HEK293 (cell line): Measurements from ENCODE around the gene TYROBP.

ENCODE experiments used
- CTCF ChIA-PET: fragments of 350-600 bp; formaldehyde crosslinking; extraction: SDS; loops from one replicate; lab custom pipeline; 2021; ENCODE audit warnings: antibody characterized with exemption; lab: Yijun Ruan, JAX
- POLR2A ChIA-PET: fragments of 300-600 bp; formaldehyde crosslinking; extraction: SDS; loops from one replicate; lab custom pipeline; 2020; ENCODE audit warnings: antibody characterized with exemption, inconsistent platforms; lab: Yijun Ruan, JAX
- H3K27ac ChIP-seq: fragments of 200-500 bp; sonication (Bioruptor generic); 2 replicates; pipeline ENCODE4 v1.5.1; 2014; ENCODE audit warnings: low read depth, low read length, control low read depth, inconsistent platforms; ENCODE audit errors: extremely low read depth
- H3K36me3 ChIP-seq, 2 experiments: fragments of 200-500 bp in 1 of 2; sonication (Bioruptor generic) in 1 of 2; 1 replicate in 1 of 2; 2 replicates in 1 of 2; pipeline ENCODE4 v1.5.1; 2014 to 2017; ENCODE audit warnings: inconsistent platforms in 2 of 2, low read length in 2 of 2; ENCODE audit not compliant: control insufficient read depth in 2 of 2, insufficient read depth in 1 of 2
- H3K4me1 ChIP-seq: fragments of 200-500 bp; sonication (Bioruptor generic); 2 replicates; pipeline ENCODE4 v1.5.1; 2014; ENCODE audit warnings: mild to moderate bottlenecking, low read length, inconsistent platforms; ENCODE audit not compliant: control insufficient read depth, insufficient read depth
- H3K4me3 ChIP-seq: 2 replicates; pipeline ENCODE4 v1.5.1; 2011; ENCODE audit warnings: low read depth, mild to moderate bottlenecking, control low read depth, low read length, moderate library complexity
- H3K9me3 ChIP-seq: fragments of 200-500 bp; sonication (Bioruptor generic); 2 replicates; pipeline ENCODE4 v1.5.1; 2014; ENCODE audit warnings: low read depth, low read length, inconsistent platforms; ENCODE audit not compliant: control insufficient read depth, insufficient read depth
- BCL6B ChIP-seq: fragments of 450-650 bp; formaldehyde crosslinking; IDR thresholded peaks from 2 replicates; pipeline ENCODE4 v1.5.1; 2017; ENCODE audit warnings: missing biosample characterization, missing genetic modification characterization
- EGR2 ChIP-seq: fragments of 450-650 bp; formaldehyde crosslinking; IDR thresholded peaks from 2 replicates; pipeline ENCODE4 v1.5.1; 2016; ENCODE audit warnings: low read depth, missing biosample characterization, missing genetic modification characterization
- GLI4 ChIP-seq: fragments of 450-650 bp; formaldehyde crosslinking; IDR thresholded peaks from 2 replicates; pipeline ENCODE4 v1.5.1; 2016; ENCODE audit warnings: missing biosample characterization, missing genetic modification characterization
- KLF17 ChIP-seq: fragments of 450-650 bp; formaldehyde crosslinking; IDR thresholded peaks from 2 replicates; pipeline ENCODE4 v1.5.1; 2016; ENCODE audit warnings: missing biosample characterization, missing genetic modification characterization
- PATZ1 ChIP-seq: fragments of 450-650 bp; formaldehyde crosslinking; IDR thresholded peaks from 2 replicates; pipeline ENCODE4 v1.5.1; 2016; ENCODE audit warnings: missing biosample characterization, missing genetic modification characterization
- PRDM4 ChIP-seq: fragments of 450-650 bp; formaldehyde crosslinking; IDR thresholded peaks from 2 replicates; pipeline ENCODE4 v1.5.1; 2017; ENCODE audit warnings: missing biosample characterization, missing genetic modification characterization
- REPIN1 ChIP-seq: fragments of 450-650 bp; formaldehyde crosslinking; IDR thresholded peaks from 2 replicates; pipeline ENCODE4 v1.5.1; 2017; ENCODE audit warnings: missing biosample characterization, missing genetic modification characterization, low read depth
- ZBTB44 ChIP-seq: fragments of 450-650 bp; IDR thresholded peaks from 2 replicates; pipeline ENCODE4 v1.5.1; 2018; ENCODE audit warnings: missing biosample characterization, mild to moderate bottlenecking, missing genetic modification characterization
- ZFHX2 ChIP-seq: fragments of 450-650 bp; formaldehyde crosslinking; conservative IDR thresholded peaks from 2 replicates; pipeline ENCODE4 v1.5.1; 2016; ENCODE audit warnings: missing biosample characterization, missing genetic modification characterization
- ZNF155 ChIP-seq: fragments of 450-650 bp; formaldehyde crosslinking; IDR thresholded peaks from 2 replicates; pipeline ENCODE4 v1.5.1; 2016; ENCODE audit warnings: missing biosample characterization, missing genetic modification characterization
- ZNF169 ChIP-seq: fragments of 450-650 bp; formaldehyde crosslinking; IDR thresholded peaks from 2 replicates; pipeline ENCODE4 v1.5.1; 2016; ENCODE audit warnings: missing biosample characterization, missing genetic modification characterization
- ZNF2 ChIP-seq: fragments of 450-650 bp; formaldehyde crosslinking; IDR thresholded peaks from 2 replicates; pipeline ENCODE4 v1.5.1; 2016; ENCODE audit warnings: missing biosample characterization, missing genetic modification characterization
- ZNF335 ChIP-seq: fragments of 450-650 bp; formaldehyde crosslinking; conservative IDR thresholded peaks from 2 replicates; pipeline ENCODE4 v1.5.1; 2016; ENCODE audit warnings: missing biosample characterization, missing genetic modification characterization
- ZNF660 ChIP-seq: fragments of 450-650 bp; IDR thresholded peaks from 2 replicates; pipeline ENCODE4 v1.5.1; 2018; ENCODE audit warnings: missing biosample characterization, mild to moderate bottlenecking, missing genetic modification characterization
- ZNF704 ChIP-seq: fragments of 450-650 bp; formaldehyde crosslinking; IDR thresholded peaks from 2 replicates; pipeline ENCODE4 v1.5.1; 2016; ENCODE audit warnings: missing biosample characterization, missing genetic modification characterization
- ZNF76 ChIP-seq: fragments of 450-650 bp; formaldehyde crosslinking; IDR thresholded peaks from 2 replicates; pipeline ENCODE4; 2016; ENCODE audit warnings: low read depth, missing biosample characterization, missing genetic modification characterization, borderline replicate concordance

The TYROBP gene

GRCh38 chr19:35879770-35880317 lies 28.3 kb downstream of the TYROBP start (continued):
- no peak for TF ChIP-seq ZNF704 (tag by site-specific recombination)
- TF ChIP-seq, all 188 proteins: peak for 59

- H3K4me3 ChIP-seq: no peak overlapping the region
- H3K36me3 ChIP-seq: peaks cover 0 to 17% of the 10 kb centered on the region in 2 experiments; a peak in 2 of 3 replicates
- H3K27ac ChIP-seq: no peak overlapping the region
- TF ChIP-seq ZBTB44: no peak
- TF ChIP-seq EGR2: peak; percentile 68
- TF ChIP-seq ZFHX2 (tag by site-specific recombination): peak; percentile 75
- TF ChIP-seq ZNF2: no peak
- POLR2A ChIA-PET: interaction anchor here (0.5 to 1.9 kb wide), 9 partner anchors 10 to 236 kb away, joined by 3 to 25 read pairs (median 3); partner anchors contain the start of genes APLP1, LIN37, NFKBID and POLR2I
- CTCF ChIA-PET: interaction anchor here (0.6 to 8.8 kb wide), 4 partner anchors 10 to 97 kb away, joined by 3 to 185 read pairs (median 8); partner anchors contain the start of gene APLP1
- H3K4me1 ChIP-seq: peaks cover 7% of the 10 kb centered on the region
- H3K9me3 ChIP-seq: no peaks in the 10 kb centered on the region; the same call in 1 of the 2 replicates
Measured at GRCh38 chr19:35879068-35879467, 29.0 kb downstream of the TYROBP start.

- no peak overlapping the region for H3K27ac ChIP-seq
- no peak for TF ChIP-seq ZNF660
- TF ChIP-seq ZNF169 (tag by site-specific recombination): no peak
- no peak for TF ChIP-seq ZNF155 (tag by site-specific recombination)
- TF ChIP-seq KLF17 (tag by site-specific recombination): no peak
- H3K9me3 ChIP-seq: no peaks in the 10 kb centered on the region
- peaks cover 7% of the 10 kb centered on the region for H3K4me1 ChIP-seq
- no peak overlapping the region for H3K4me3 ChIP-seq
- CTCF ChIA-PET: interaction anchor here (0.6 to 1.0 kb wide), 2 partner anchors 55 to 296 kb away, joined by 3 to 5 read pairs; no protein-coding TSS in a partner anchor
- H3K36me3 ChIP-seq: peaks cover 0 to 20% of the 10 kb centered on the region in 2 experiments; a peak in 2 of 3 replicates
- POLR2A ChIA-PET: interaction anchor here (0.6 kb wide), 2 partner anchors 461 to 1601 kb away, joined by 3 read pairs; no protein-coding TSS in a partner anchor
Measured at GRCh38 chr19:35874392-35874930, 33.6 kb downstream of the TYROBP start.

GRCh38 chr19:35872180-35872579 lies 35.9 kb downstream of the TYROBP start:
- TF ChIP-seq ZNF76 (tag by site-specific recombination): peak; percentile 90
- no peak for TF ChIP-seq REPIN1 (tag by site-specific recombination)
- TF ChIP-seq ZNF335 (tag by site-specific recombination): peak; percentile 32; the same call in 1 of the 2 replicates
- TF ChIP-seq GLI4 (tag by site-specific recombination): no peak
- TF ChIP-seq BCL6B: peak; percentile 94
- 0 out of 2 replicates have a peak, but pooled peaks have one; percentile 32 for TF ChIP-seq PATZ1 (tag by site-specific recombination)
- TF ChIP-seq PRDM4: no peak
- CTCF ChIA-PET: interaction anchor here (0.6 to 1.5 kb wide), 3 partner anchors 9 to 381 kb away, joined by 3 to 11 read pairs (median 3); no protein-coding TSS in a partner anchor
- H3K4me1 ChIP-seq: peaks cover 16% of the 10 kb centered on the region
- no peak overlapping the region for H3K4me3 ChIP-seq
- POLR2A ChIA-PET: no interaction called here
- no peaks in the 10 kb centered on the region for H3K9me3 ChIP-seq
- H3K36me3 ChIP-seq: peaks cover 0 to 16% of the 10 kb centered on the region in 2 experiments; a peak in 2 of 3 replicates
- no peak overlapping the region for H3K27ac ChIP-seq
